K562 (cell line): ENCODE results near the gene CPPED1. TPM values are rescaled to one million over a fixed set of nuclear protein-coding genes. Genes with fewer than 3 reads are reported as not detected.

ENCODE experiments used
- ATAC-seq: fragments of 200-7000 bp; cut with Tn5 transposase; 3 replicates; pipeline ENCODE4 v1.9.1; 2020; ENCODE audit warnings: moderate library complexity
- BruUV-seq: library from RNA; stranded (reverse); fragments of 400-500 nt; replicated peaks from 2 replicates; lab custom pipeline; 2021; lab: Mats Ljungman, UMichigan
- CTCF ChIA-PET: fragments of 300-600 bp; formaldehyde crosslinking; extraction: SDS; loops from one replicate; lab custom pipeline; 2021; ENCODE audit warnings: low intra/inter-chr PET ratio; lab: Yijun Ruan, JAX
- POLR2A ChIA-PET: fragments of 300-600, 350-650 bp; sonication (Branson Sonifier 250); formaldehyde crosslinking; extraction: SDS; loops from one replicate; lab custom pipeline; 2021; ENCODE audit warnings: antibody characterized with exemption, inconsistent platforms; lab: Yijun Ruan, JAX
- DNase-seq, 4 experiments: peaks; one replicate each; pipeline versions ENCODE4 v3.0.0 to v3.0.0-alpha.2; 2011 to 2018; ENCODE audit warnings: low spot score in 3 of 4, mixed read lengths in 3 of 4; ENCODE audit errors: extremely low read depth in 1 of 4
- FAIRE-seq: peaks from 2 replicates; lab custom pipeline; 2011; peaks lifted over from hg19 to GRCh38; lab: Jason Lieb, UNC
- H2AFZ ChIP-seq: 2 replicates; pipeline ENCODE4 v1.6.0; 2011; ENCODE audit warnings: low read depth, low read length, control low read depth, inconsistent platforms
- H3K27ac ChIP-seq: fragments of 200-600 bp; 3 replicates; pipeline ENCODE4 v1.8.0; 2011; ENCODE audit warnings: low read depth, mild to moderate bottlenecking, control low read depth, inconsistent platforms, low read length, moderate library complexity, mixed read lengths; ENCODE audit errors: extremely low read depth
- H3K27me3 ChIP-seq, 2 experiments: fragments of 300-600 bp in 1 of 2; 2 replicates in 1 of 2; 3 replicates in 1 of 2; pipeline versions ENCODE4 v1.6.0 to v1.8.0; 2011; ENCODE audit warnings: inconsistent platforms in 2 of 2, low read length in 2 of 2, mild to moderate bottlenecking in 1 of 2, mixed read lengths in 1 of 2, moderate library complexity in 1 of 2; ENCODE audit not compliant: control insufficient read depth in 2 of 2, insufficient read depth in 2 of 2
- H3K36me3 ChIP-seq: fragments of 300-600 bp; 3 replicates; pipeline ENCODE4 v1.8.0; 2011; ENCODE audit warnings: mild to moderate bottlenecking, low read length, inconsistent platforms; ENCODE audit not compliant: control insufficient read depth, insufficient read depth
- H3K4me1 ChIP-seq, 2 experiments: fragments of 200-600 bp in 1 of 2; replicated peaks in 1 of 2; 2 replicates in 1 of 2; 3 replicates in 1 of 2; pipeline versions ENCODE4 v1.5.1 to v1.8.0; 2011; ENCODE audit warnings: inconsistent platforms in 2 of 2, low read length in 2 of 2, mild to moderate bottlenecking in 1 of 2, mixed read lengths in 1 of 2, moderate library complexity in 1 of 2; ENCODE audit not compliant: control insufficient read depth in 2 of 2, insufficient read depth in 2 of 2
- H3K4me2 ChIP-seq: 2 replicates; pipeline ENCODE4 v1.6.1; 2011; ENCODE audit warnings: low read length, control low read depth, inconsistent platforms, mixed read lengths; ENCODE audit not compliant: insufficient read depth
- H3K4me3 ChIP-seq: fragments of 200-600 bp; sonication (generic), shearing (Covaris generic); 2 replicates; pipeline ENCODE4 v1.5.1; 2016; ENCODE audit warnings: control low read depth, inconsistent platforms
- H3K79me2 ChIP-seq: fragments of 200-600 bp; 3 replicates; pipeline ENCODE4 v1.8.0; 2011; ENCODE audit warnings: low read length, inconsistent platforms; ENCODE audit not compliant: control insufficient read depth, insufficient read depth
- H3K9ac ChIP-seq, 2 experiments: 2 replicates each; pipeline versions ENCODE4 v1.6.0 to v1.6.1; 2011; ENCODE audit warnings: low read depth in 2 of 2, low read length in 2 of 2, control low read depth in 1 of 2, inconsistent platforms in 1 of 2, mild to moderate bottlenecking in 1 of 2, mixed read lengths in 1 of 2; ENCODE audit not compliant: insufficient read depth in 1 of 2
- H3K9me1 ChIP-seq: one replicate; pipeline ENCODE4 v1.6.0; 2011; ENCODE audit warnings: inconsistent platforms, mild to moderate bottlenecking, low read length, moderate library complexity; ENCODE audit not compliant: control insufficient read depth, insufficient read depth
- H3K9me3 ChIP-seq: replicated peaks from 2 replicates; pipeline ENCODE4 v1.5.1; 2011; ENCODE audit warnings: low read depth, low read length, inconsistent platforms; ENCODE audit not compliant: control insufficient read depth, insufficient read depth
- H4K20me1 ChIP-seq: replicated peaks from 2 replicates; pipeline ENCODE4 v1.6.1; 2011; ENCODE audit warnings: low read length, inconsistent platforms, mixed read lengths; ENCODE audit not compliant: control insufficient read depth, insufficient read depth
- DACH1 ChIP-seq: fragments of 450-650 bp; IDR thresholded peaks from 2 replicates; pipeline ENCODE4 v1.6.1; 2018; ENCODE audit not compliant: partially characterized antibody
- ERF ChIP-seq: fragments of 450-650 bp; formaldehyde crosslinking; IDR thresholded peaks from 2 replicates; pipeline ENCODE4 v1.4.0; 2020; ENCODE audit warnings: mild to moderate bottlenecking, mixed read lengths
- GTF2E2 ChIP-seq: fragments of 200-800 bp; sonication (Bioruptor generic); IDR thresholded peaks from 2 replicates; pipeline ENCODE4 v1.6.1; 2016; ENCODE audit warnings: missing genetic modification characterization, missing compliant biosample characterization
- NFE2 ChIP-seq: IDR thresholded peaks from 2 replicates; pipeline ENCODE4 v1.6.1; 2014; ENCODE audit warnings: antibody characterized with exemption, low read depth
- RBBP5 ChIP-seq: fragments of 200-600 bp; sonication (generic); IDR thresholded peaks from 2 replicates; pipeline ENCODE4 v1.6.1; 2012; ENCODE audit warnings: borderline replicate concordance, mild to moderate bottlenecking, low read length, control low read depth, inconsistent platforms; ENCODE audit not compliant: insufficient read depth, poor library complexity, severe bottlenecking
- SLC30A9 ChIP-seq: fragments of 250-450 bp; sonication (Bioruptor Pico); IDR thresholded peaks from 2 replicates; pipeline ENCODE4 v1.8.0; 2022; ENCODE audit warnings: mild to moderate bottlenecking, moderate library complexity
- ZBTB7A ChIP-seq: IDR thresholded peaks from 2 replicates; pipeline ENCODE4 v1.6.1; 2011; ENCODE audit warnings: low read depth, mild to moderate bottlenecking, low read length, moderate library complexity, borderline replicate concordance; ENCODE audit not compliant: control insufficient read depth
- ZNF507 ChIP-seq: conservative IDR thresholded peaks from 2 replicates; pipeline ENCODE4 v1.6.1; 2017; ENCODE audit warnings: missing genetic modification characterization, missing compliant biosample characterization
- WGBS: fragments of 100-300 bp; shearing (Covaris generic); methylation state at CpG from one replicate; pipeline ENCODE4 v1.1.6; 2016; ENCODE audit warnings: low coverage, mixed read lengths; ENCODE audit not compliant: insufficient coverage; ENCODE audit errors: missing lambda C conversion rate; 5-methylcytosine and 5-hydroxymethylcytosine counted together
- in situ Hi-C: fragments of 300-500 bp; cut with MboI; formaldehyde crosslinking; loops from 4 replicates; pipeline ENCODE4 v1.15.0; 2018; ENCODE audit warnings: inconsistent platforms, mixed read lengths
- intact Hi-C: fragments of 100-400 bp; cut with micrococcal nuclease; formaldehyde crosslinking; loops from 2 replicates; pipeline ENCODE4 v1.14.2; 2022
- polyA plus RNA-seq, 8 experiments: library from polyadenylated mRNA; depleted of rRNA in 4 of 8; stranded (reverse) in 5 of 8; unstranded in 3 of 8; fragments of >200 nt; fragmentation: Nextera tagmentation in 2 of 8; fragmentation: Illumina TruSeq in 1 of 8; extraction: Ambion mirVana in 2 of 8; extraction: Trizol in 1 of 8; gene quantifications; 2 replicates each; pipeline versions ENCODE4 v1.2.1 to v1.2.3, GENCODE V29; 2011 to 2014; ENCODE audit warnings: inconsistent platforms in 1 of 8, missing spikeins in 1 of 8
- total RNA-seq, 7 experiments: library from RNA; depleted of rRNA in 6 of 7; stranded (reverse); fragments of >200 nt in 6 of 7; fragmentation: Illumina TruSeq in 2 of 7; extraction: Trizol in 2 of 7; gene quantifications; 2 replicates each; pipeline versions ENCODE4 v1.2.1 to v1.2.3, GENCODE V29; 2011 to 2021; ENCODE audit warnings: low replicate concordance in 1 of 7
- TF ChIP-seq, protein P1 (sequence below), 2 experiments: fragments of 450-650 bp; conservative IDR thresholded peaks; 2 replicates each; pipeline ENCODE4 v1.6.1; 2017; ENCODE audit warnings: mild to moderate bottlenecking in 2 of 2, moderate library complexity in 2 of 2
- TF ChIP-seq, protein P2 (sequence below): fragments of 450-650 bp; IDR thresholded peaks from 2 replicates; pipeline ENCODE4 v1.6.1; 2017; ENCODE audit warnings: antibody characterized with exemption, mild to moderate bottlenecking
- TF ChIP-seq, protein P3 (sequence below): fragments of 250-450 bp; sonication (Bioruptor Pico); IDR thresholded peaks from 2 replicates; pipeline ENCODE4 v1.8.0; 2022; ENCODE audit warnings: inconsistent platforms

Gene CPPED1
- total and polyA plus RNA-seq, 9 of the 15 experiments (the other 6 are each of a cell fraction or from before 2014, with no cell fraction given) = 7.5 to 25.7 (median 16.9) TPM

DNA sequence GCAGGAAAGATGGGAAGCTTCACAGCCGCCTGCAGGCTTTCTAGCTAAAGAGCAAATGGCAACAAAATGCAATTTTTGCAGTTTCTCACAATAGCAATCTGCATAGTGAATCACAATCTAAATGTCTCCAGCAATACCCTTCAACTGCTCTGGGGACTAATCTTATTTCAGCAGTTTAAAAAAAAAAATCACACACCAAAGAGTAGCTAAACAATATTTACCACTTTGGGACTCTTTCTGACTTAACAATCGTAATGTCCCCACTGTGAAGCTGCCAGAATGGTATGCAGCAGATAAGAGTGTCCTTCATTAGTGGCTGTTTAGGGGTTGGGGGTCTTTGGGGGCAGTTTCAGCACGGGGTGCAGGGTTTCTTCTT, 9.8 kb downstream of the CPPED1 start:
- ChIA-PET CTCF (no interaction called here), POLR2A (interaction anchor here (0.9 to 1.4 kb wide), 3 partner anchors 8 to 10 kb away, joined by 3 to 6 read pairs (median 4); partner anchors contain the start of gene CPPED1)
- H3K79me2 ChIP-seq = peaks cover 46% of the 10 kb centered on the region
- in situ Hi-C loops = no loop called here
- ATAC-seq = no peak; the same call in 1 of the 3 replicates
- no peak overlapping the region for H2AFZ ChIP-seq
- H4K20me1 ChIP-seq = no peaks in the 10 kb centered on the region
- peak overlapping the region; percentile 75 for H3K27ac ChIP-seq
- no peak overlapping the region for H3K4me3 ChIP-seq
- peak overlapping the region in 1 of 2 experiments; percentile 59; a peak in 1 of 4 replicates for H3K9ac ChIP-seq
- H3K9me3 ChIP-seq = peaks cover 7% of the 10 kb centered on the region
- no TSS peak for BruUV-seq
- 13% methylated on average over 3 of the region's 3 CpGs for WGBS
- DNase-seq = no peak
- H3K36me3 ChIP-seq = no peaks in the 10 kb centered on the region
- no peaks in the 10 kb centered on the region for H3K9me1 ChIP-seq
- FAIRE-seq = no peak
- peak overlapping the region; percentile 70 for H3K4me2 ChIP-seq
- no peaks in the 10 kb centered on the region for H3K27me3 ChIP-seq
- intact Hi-C loops = no loop called here
- H3K4me1 ChIP-seq = peaks cover 23 to 38% of the 10 kb centered on the region in 2 experiments
- TF ChIP-seq SLC30A9 (CRISPR knock-in tag) (no peak), ZNF507 (no peak), ERF (CRISPR knock-in tag) (no peak), RBBP5 (no peak), DACH1 (no peak), NFE2 (0 out of 2 replicates have a peak, but pooled peaks have one; percentile 0), GTF2E2 (tag) (peak; percentile 24; the same call in 1 of the 2 replicates), ZBTB7A (peak; percentile 66; the same call in 1 of the 2 replicates)
- TF ChIP-seq, protein P1, sequence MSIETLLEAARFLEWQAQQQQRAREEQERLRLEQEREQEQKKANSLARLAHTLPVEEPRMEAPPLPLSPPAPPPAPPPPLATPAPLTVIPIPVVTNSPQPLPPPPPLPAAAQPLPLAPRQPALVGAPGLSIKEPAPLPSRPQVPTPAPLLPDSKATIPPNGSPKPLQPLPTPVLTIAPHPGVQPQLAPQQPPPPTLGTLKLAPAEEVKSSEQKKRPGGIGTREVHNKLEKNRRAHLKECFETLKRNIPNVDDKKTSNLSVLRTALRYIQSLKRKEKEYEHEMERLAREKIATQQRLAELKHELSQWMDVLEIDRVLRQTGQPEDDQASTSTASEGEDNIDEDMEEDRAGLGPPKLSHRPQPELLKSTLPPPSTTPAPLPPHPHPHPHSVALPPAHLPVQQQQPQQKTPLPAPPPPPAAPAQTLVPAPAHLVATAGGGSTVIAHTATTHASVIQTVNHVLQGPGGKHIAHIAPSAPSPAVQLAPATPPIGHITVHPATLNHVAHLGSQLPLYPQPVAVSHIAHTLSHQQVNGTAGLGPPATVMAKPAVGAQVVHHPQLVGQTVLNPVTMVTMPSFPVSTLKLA (conservative IDR thresholded peaks at IDR 0.05) = 0 out of 4 replicates have a peak, but pooled peaks have one; percentile 1 to 3
- TF ChIP-seq, protein P2, sequence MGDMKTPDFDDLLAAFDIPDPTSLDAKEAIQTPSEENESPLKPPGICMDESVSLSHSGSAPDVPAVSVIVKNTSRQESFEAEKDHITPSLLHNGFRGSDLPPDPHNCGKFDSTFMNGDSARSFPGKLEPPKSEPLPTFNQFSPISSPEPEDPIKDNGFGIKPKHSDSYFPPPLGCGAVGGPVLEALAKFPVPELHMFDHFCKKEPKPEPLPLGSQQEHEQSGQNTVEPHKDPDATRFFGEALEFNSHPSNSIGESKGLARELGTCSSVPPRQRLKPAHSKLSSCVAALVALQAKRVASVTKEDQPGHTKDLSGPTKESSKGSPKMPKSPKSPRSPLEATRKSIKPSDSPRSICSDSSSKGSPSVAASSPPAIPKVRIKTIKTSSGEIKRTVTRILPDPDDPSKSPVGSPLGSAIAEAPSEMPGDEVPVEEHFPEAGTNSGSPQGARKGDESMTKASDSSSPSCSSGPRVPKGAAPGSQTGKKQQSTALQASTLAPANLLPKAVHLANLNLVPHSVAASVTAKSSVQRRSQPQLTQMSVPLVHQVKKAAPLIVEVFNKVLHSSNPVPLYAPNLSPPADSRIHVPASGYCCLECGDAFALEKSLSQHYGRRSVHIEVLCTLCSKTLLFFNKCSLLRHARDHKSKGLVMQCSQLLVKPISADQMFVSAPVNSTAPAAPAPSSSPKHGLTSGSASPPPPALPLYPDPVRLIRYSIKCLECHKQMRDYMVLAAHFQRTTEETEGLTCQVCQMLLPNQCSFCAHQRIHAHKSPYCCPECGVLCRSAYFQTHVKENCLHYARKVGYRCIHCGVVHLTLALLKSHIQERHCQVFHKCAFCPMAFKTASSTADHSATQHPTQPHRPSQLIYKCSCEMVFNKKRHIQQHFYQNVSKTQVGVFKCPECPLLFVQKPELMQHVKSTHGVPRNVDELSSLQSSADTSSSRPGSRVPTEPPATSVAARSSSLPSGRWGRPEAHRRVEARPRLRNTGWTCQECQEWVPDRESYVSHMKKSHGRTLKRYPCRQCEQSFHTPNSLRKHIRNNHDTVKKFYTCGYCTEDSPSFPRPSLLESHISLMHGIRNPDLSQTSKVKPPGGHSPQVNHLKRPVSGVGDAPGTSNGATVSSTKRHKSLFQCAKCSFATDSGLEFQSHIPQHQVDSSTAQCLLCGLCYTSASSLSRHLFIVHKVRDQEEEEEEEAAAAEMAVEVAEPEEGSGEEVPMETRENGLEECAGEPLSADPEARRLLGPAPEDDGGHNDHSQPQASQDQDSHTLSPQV = 0 out of 2 replicates have a peak, but pooled peaks have one; percentile 9
- TF ChIP-seq, protein P3, sequence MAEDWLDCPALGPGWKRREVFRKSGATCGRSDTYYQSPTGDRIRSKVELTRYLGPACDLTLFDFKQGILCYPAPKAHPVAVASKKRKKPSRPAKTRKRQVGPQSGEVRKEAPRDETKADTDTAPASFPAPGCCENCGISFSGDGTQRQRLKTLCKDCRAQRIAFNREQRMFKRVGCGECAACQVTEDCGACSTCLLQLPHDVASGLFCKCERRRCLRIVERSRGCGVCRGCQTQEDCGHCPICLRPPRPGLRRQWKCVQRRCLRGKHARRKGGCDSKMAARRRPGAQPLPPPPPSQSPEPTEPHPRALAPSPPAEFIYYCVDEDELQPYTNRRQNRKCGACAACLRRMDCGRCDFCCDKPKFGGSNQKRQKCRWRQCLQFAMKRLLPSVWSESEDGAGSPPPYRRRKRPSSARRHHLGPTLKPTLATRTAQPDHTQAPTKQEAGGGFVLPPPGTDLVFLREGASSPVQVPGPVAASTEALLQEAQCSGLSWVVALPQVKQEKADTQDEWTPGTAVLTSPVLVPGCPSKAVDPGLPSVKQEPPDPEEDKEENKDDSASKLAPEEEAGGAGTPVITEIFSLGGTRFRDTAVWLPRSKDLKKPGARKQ (CRISPR knock-in tag) = no peak
